Hepatocyte (in vitro differentiated cells): Measurements from ENCODE around the gene NPFFR2.

Experiments
- CTCF ChIP-seq: fragments of 200-600 bp; sonication (generic); IDR thresholded peaks from 2 replicates; pipeline ENCODE4 v1.5.1; 2016; ENCODE audit warnings: antibody characterized with exemption, mild to moderate bottlenecking; ENCODE audit not compliant: poor library complexity
- EZH2 ChIP-seq: fragments of 200-600 bp; sonication (generic); IDR thresholded peaks from 2 replicates; pipeline ENCODE4 v1.6.1; 2016; ENCODE audit warnings: antibody characterized with exemption, mild to moderate bottlenecking, borderline replicate concordance
- EZH2phosphoT487 ChIP-seq: fragments of 200-600 bp; sonication (generic); IDR thresholded peaks from one replicate; pipeline ENCODE4 v1.6.1; 2018; ENCODE audit warnings: antibody characterized with exemption, mild to moderate bottlenecking, low read depth, moderate library complexity; ENCODE audit not compliant: unreplicated experiment, severe bottlenecking

- no peak for TF ChIP-seq EZH2
- no peak for TF ChIP-seq EZH2phosphoT487
- no peak for TF ChIP-seq CTCF
Observed at GRCh38 chr4:72073816-72074215, 42.0 kb downstream of the NPFFR2 start.
